Measurements from ENCODE around the gene GPATCH8.

GPATCH8 gene

DNA sequence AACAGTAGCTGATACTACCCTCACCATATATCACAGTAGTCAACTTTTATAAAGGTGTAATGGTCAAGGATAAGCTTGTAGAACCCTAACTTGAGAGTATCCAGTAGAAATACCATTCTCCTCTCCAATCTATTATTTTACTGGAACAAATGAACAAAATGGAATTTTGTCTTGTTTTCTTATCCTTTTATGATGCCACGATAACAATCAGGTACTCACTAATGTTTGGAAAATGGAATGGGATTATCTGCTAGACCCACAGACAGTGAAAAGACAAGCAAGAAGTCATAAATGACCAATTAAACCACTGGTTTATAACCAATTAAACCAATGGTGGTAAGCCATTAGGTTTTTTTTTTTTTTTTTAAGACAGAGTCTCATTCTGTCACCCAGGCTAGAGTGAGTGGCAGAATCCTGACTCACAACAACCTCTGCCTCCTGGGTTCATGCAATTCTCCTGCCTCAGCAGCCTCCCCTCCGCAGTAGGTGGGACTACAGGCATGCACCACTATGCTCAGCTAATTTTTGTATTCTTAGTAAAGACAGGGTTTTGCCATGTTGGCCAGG lies 10.4 kb downstream of the GPATCH8 start:
- Histone ChIP-seq H4K8ac (ENCODE audit: low read depth, low read length) (no peak overlapping the region), H3K18ac (ENCODE audit: low read length) (no peak overlapping the region), H3K4me3 (ENCODE audit: low read depth, low read length) (no peak overlapping the region), H3K27ac (ENCODE audit: low read depth, low read length) (no peak overlapping the region), H3K14ac (ENCODE audit: low read length) (no peak overlapping the region), H3K27me3 (ENCODE audit: insufficient read depth, low read length) (no peaks in the 10 kb centered on the region), H3K79me1 (ENCODE audit: low read length) (no peaks in the 10 kb centered on the region), H3K23ac (ENCODE audit: low read length) (no peak overlapping the region), H3K9ac (ENCODE audit: low read length) (no peak overlapping the region), H2BK5ac (ENCODE audit: low read depth, low read length, poor library complexity) (no peak overlapping the region), H2BK120ac (ENCODE audit: insufficient read depth, low read length, poor library complexity) (no peak overlapping the region), H3K79me2 (ENCODE audit: control insufficient read depth, insufficient read depth, low read length, poor library complexity) (peaks cover 12% of the 10 kb centered on the region), H2AK5ac (ENCODE audit: low read length) (no peak overlapping the region), H3K36me3 (ENCODE audit: control insufficient read depth in 1 of 2, insufficient read depth in 2 of 2, low read length in 2 of 2) (peaks cover 2% of the 10 kb centered on the region in 2 experiments), H2AFZ (ENCODE audit: insufficient read depth, low read length, poor library complexity) (no peak overlapping the region), H3K4ac (ENCODE audit: low read depth, low read length) (peak overlapping the region; percentile 79), H3K9me3 (ENCODE audit: insufficient read depth, low read depth, low read length) (no peaks in the 10 kb centered on the region), H4K12ac (ENCODE audit: low read depth, low read length) (no peak overlapping the region), H3K4me1 (ENCODE audit: control insufficient read depth in 1 of 2, insufficient read depth in 2 of 2, low read length in 2 of 2) (no peaks in the 10 kb centered on the region), H4K91ac (ENCODE audit: low read depth, low read length) (no peak overlapping the region), H3K4me2 (ENCODE audit: low read length) (no peak overlapping the region), H2BK12ac (ENCODE audit: low read length) (no peak overlapping the region)
- no CpG with 5 or more reads among the region's 2 CpGs for WGBS (ENCODE audit: extremely low coverage, insufficient coverage, insufficient read length)
- DNase-seq, result no peak

DNA sequence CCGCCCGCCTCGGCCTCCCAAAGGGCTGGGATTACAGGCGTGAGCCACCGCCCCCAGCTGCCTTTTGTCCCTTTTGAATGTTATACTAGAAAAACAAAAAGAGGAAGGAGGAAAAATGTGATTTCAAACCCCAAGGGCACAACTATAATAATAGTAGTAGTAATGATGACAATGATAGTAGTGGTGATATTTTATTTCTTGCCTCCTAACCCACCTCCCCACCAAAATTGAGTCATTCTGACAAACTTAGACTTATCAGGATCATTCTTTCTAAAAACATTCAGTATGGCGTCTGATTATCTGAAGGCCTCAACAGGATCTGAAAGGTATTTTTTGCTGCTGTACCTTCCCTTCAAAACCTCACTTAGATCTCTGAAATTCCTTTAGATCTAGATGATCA lies 13.6 kb downstream of the GPATCH8 start:
- H3K27ac ChIP-seq (ENCODE audit: low read depth, low read length), result no peak overlapping the region
- peaks cover 7% of the 10 kb centered on the region for H3K79me2 ChIP-seq (ENCODE audit: control insufficient read depth, insufficient read depth, low read length, poor library complexity)
- H2BK120ac ChIP-seq (ENCODE audit: insufficient read depth, low read length, poor library complexity), result no peak overlapping the region
- H2AK5ac ChIP-seq (ENCODE audit: low read length), result no peak overlapping the region
- no peak overlapping the region for H3K9ac ChIP-seq (ENCODE audit: low read length)
- H3K4me2 ChIP-seq (ENCODE audit: low read length), result no peak overlapping the region
- H3K27me3 ChIP-seq (ENCODE audit: insufficient read depth, low read length), result no peaks in the 10 kb centered on the region
- H2BK12ac ChIP-seq (ENCODE audit: low read length), result no peak overlapping the region
- H3K14ac ChIP-seq (ENCODE audit: low read length), result no peak overlapping the region
- H3K9me3 ChIP-seq (ENCODE audit: insufficient read depth, low read depth, low read length), result no peaks in the 10 kb centered on the region
- no peak overlapping the region for H2AFZ ChIP-seq (ENCODE audit: insufficient read depth, low read length, poor library complexity)
- no CpG with 5 or more reads among the region's 6 CpGs for WGBS (ENCODE audit: extremely low coverage, insufficient coverage, insufficient read length)
- H4K8ac ChIP-seq (ENCODE audit: low read depth, low read length), result no peak overlapping the region
- no peaks in the 10 kb centered on the region for H3K4me1 ChIP-seq (ENCODE audit: control insufficient read depth in 1 of 2, insufficient read depth in 2 of 2, low read length in 2 of 2)
- no peak for DNase-seq
- H4K91ac ChIP-seq (ENCODE audit: low read depth, low read length), result no peak overlapping the region
- no peak overlapping the region for H3K4me3 ChIP-seq (ENCODE audit: low read depth, low read length)
- H3K18ac ChIP-seq (ENCODE audit: low read length), result no peak overlapping the region
- H3K23ac ChIP-seq (ENCODE audit: low read length), result no peak overlapping the region
- no peak overlapping the region for H2BK5ac ChIP-seq (ENCODE audit: low read depth, low read length, poor library complexity)
- no peaks in the 10 kb centered on the region for H3K79me1 ChIP-seq (ENCODE audit: low read length)
- peaks cover 2 to 3% of the 10 kb centered on the region in 2 experiments for H3K36me3 ChIP-seq (ENCODE audit: control insufficient read depth in 1 of 2, insufficient read depth in 2 of 2, low read length in 2 of 2)
- no peak overlapping the region for H4K12ac ChIP-seq (ENCODE audit: low read depth, low read length)
- peak overlapping the region; percentile 94 for H3K4ac ChIP-seq (ENCODE audit: low read depth, low read length)

DNA sequence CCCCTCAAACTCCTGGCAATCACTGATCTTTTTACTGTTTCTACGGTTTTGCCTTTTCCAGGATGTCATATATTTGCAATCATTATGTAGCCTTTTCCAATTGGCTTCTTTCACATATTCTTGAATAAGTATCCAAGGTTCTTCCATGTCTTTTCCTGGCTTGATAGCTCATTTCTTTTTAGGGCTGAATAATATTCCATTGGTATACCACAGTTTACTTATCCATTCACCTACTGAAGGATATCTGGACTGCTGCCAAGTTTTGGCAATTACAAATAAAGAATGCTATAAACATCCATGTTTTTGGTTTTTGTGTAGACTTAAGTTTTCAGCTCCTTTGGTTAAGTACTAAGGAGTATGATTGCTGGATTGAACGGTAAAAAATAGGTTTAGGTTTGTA lies 16.0 kb downstream of the GPATCH8 start:
- Histone ChIP-seq H3K23ac (ENCODE audit: low read length) (no peak overlapping the region), H3K36me3 (ENCODE audit: control insufficient read depth in 1 of 2, insufficient read depth in 2 of 2, low read length in 2 of 2) (peaks cover 2 to 3% of the 10 kb centered on the region in 2 experiments), H2BK5ac (ENCODE audit: low read depth, low read length, poor library complexity) (no peak overlapping the region), H3K4me3 (ENCODE audit: low read depth, low read length) (no peak overlapping the region), H3K9ac (ENCODE audit: low read length) (no peak overlapping the region), H3K14ac (ENCODE audit: low read length) (no peak overlapping the region), H3K27ac (ENCODE audit: low read depth, low read length) (no peak overlapping the region), H2AFZ (ENCODE audit: insufficient read depth, low read length, poor library complexity) (no peak overlapping the region), H3K18ac (ENCODE audit: low read length) (no peak overlapping the region), H3K4me1 (ENCODE audit: control insufficient read depth in 1 of 2, insufficient read depth in 2 of 2, low read length in 2 of 2) (no peaks in the 10 kb centered on the region), H2BK12ac (ENCODE audit: low read length) (no peak overlapping the region), H4K91ac (ENCODE audit: low read depth, low read length) (no peak overlapping the region), H2AK5ac (ENCODE audit: low read length) (no peak overlapping the region), H2BK120ac (ENCODE audit: insufficient read depth, low read length, poor library complexity) (no peak overlapping the region), H3K9me3 (ENCODE audit: insufficient read depth, low read depth, low read length) (no peaks in the 10 kb centered on the region), H3K4ac (ENCODE audit: low read depth, low read length) (no peak overlapping the region), H4K12ac (ENCODE audit: low read depth, low read length) (no peak overlapping the region), H4K8ac (ENCODE audit: low read depth, low read length) (no peak overlapping the region), H3K79me2 (ENCODE audit: control insufficient read depth, insufficient read depth, low read length, poor library complexity) (peaks cover 2% of the 10 kb centered on the region), H3K79me1 (ENCODE audit: low read length) (no peaks in the 10 kb centered on the region), H3K27me3 (ENCODE audit: insufficient read depth, low read length) (no peaks in the 10 kb centered on the region), H3K4me2 (ENCODE audit: low read length) (no peak overlapping the region)
- WGBS (ENCODE audit: extremely low coverage, insufficient coverage, insufficient read length), result no CpG with 5 or more reads among the region's 2 CpGs
- DNase-seq, result no peak

DNA sequence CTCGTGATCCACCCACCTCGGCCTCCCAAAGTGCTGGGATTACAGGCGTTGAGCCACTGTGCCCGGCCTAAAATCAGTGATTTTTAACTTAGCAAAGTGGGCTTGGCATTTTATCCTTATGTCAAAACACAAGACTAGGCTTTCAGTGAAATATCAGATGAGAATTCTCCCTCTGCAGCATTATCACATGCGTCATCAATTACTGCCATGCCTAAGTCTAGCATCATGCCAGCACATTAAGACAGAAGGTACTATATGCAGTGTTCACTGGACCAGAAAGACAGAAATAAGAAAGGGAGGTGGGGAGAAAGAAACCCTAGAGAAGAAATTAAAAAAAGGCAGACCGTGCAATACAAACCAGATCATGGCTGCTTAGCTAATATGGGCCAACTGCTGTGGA lies 29.8 kb downstream of the GPATCH8 start:
- Histone ChIP-seq H3K36me3 (ENCODE audit: control insufficient read depth in 1 of 2, insufficient read depth in 2 of 2, low read length in 2 of 2) (peaks cover 0 to 2% of the 10 kb centered on the region in 2 experiments), H3K79me2 (ENCODE audit: control insufficient read depth, insufficient read depth, low read length, poor library complexity) (no peaks in the 10 kb centered on the region), H3K79me1 (ENCODE audit: low read length) (no peaks in the 10 kb centered on the region), H3K4me2 (ENCODE audit: low read length) (no peak overlapping the region), H2BK120ac (ENCODE audit: insufficient read depth, low read length, poor library complexity) (no peak overlapping the region), H2BK5ac (ENCODE audit: low read depth, low read length, poor library complexity) (no peak overlapping the region), H3K4ac (ENCODE audit: low read depth, low read length) (no peak overlapping the region), H2BK12ac (ENCODE audit: low read length) (no peak overlapping the region), H3K23ac (ENCODE audit: low read length) (no peak overlapping the region), H4K91ac (ENCODE audit: low read depth, low read length) (no peak overlapping the region), H2AK5ac (ENCODE audit: low read length) (no peak overlapping the region), H3K18ac (ENCODE audit: low read length) (no peak overlapping the region), H3K4me1 (ENCODE audit: control insufficient read depth in 1 of 2, insufficient read depth in 2 of 2, low read length in 2 of 2) (no peaks in the 10 kb centered on the region), H3K9me3 (ENCODE audit: insufficient read depth, low read depth, low read length) (no peaks in the 10 kb centered on the region), H2AFZ (ENCODE audit: insufficient read depth, low read length, poor library complexity) (no peak overlapping the region), H4K8ac (ENCODE audit: low read depth, low read length) (no peak overlapping the region), H4K12ac (ENCODE audit: low read depth, low read length) (no peak overlapping the region), H3K9ac (ENCODE audit: low read length) (no peak overlapping the region), H3K27ac (ENCODE audit: low read depth, low read length) (no peak overlapping the region), H3K27me3 (ENCODE audit: insufficient read depth, low read length) (no peaks in the 10 kb centered on the region), H3K14ac (ENCODE audit: low read length) (no peak overlapping the region), H3K4me3 (ENCODE audit: low read depth, low read length) (no peak overlapping the region)
- peak; percentile 30 to 73 for DNase-seq
- no CpG with 5 or more reads among the region's 6 CpGs for WGBS (ENCODE audit: extremely low coverage, insufficient coverage, insufficient read length)

Data from trophoblast cell (in vitro differentiated cells and primary cell).